T-helper 17 cell (primary cell): Measurements from ENCODE around the gene ZNF48. TPM values are rescaled to one million over a fixed set of nuclear protein-coding genes. Genes with fewer than 3 reads are reported as not detected.

Experiments
- ATAC-seq: fragments of 150-1000 bp; cut with Tn5 transposase; 2 replicates; pipeline ENCODE4 v1.10.0; 2021; ENCODE audit warnings: mild to moderate bottlenecking, moderate library complexity
- DNase-seq, 3 donors: peaks; one replicate each; pipeline versions ENCODE4 v3.0.0 to v3.0.0-alpha.2; 2020 to 2021
- H3K9me3 ChIP-seq: one replicate; pipeline ENCODE4 v1.7.0; 2013; ENCODE audit warnings: low read length, mild to moderate bottlenecking; ENCODE audit not compliant: control insufficient read depth, poor library complexity, severe bottlenecking
- H3K27ac Mint-ChIP-seq: one replicate; pipeline ENCODE4 v1.8.0; 2022; ENCODE audit warnings: mild to moderate bottlenecking, moderate library complexity, mixed read lengths
- H3K27me3 Mint-ChIP-seq: one replicate; pipeline ENCODE4 v1.8.0; 2022; ENCODE audit warnings: mixed read lengths
- H3K36me3 Mint-ChIP-seq: one replicate; pipeline ENCODE4 v1.8.0; 2022; ENCODE audit warnings: low read depth, mixed read lengths
- H3K4me1 Mint-ChIP-seq: one replicate; pipeline ENCODE4 v1.8.0; 2022; ENCODE audit warnings: mild to moderate bottlenecking, mixed read lengths
- H3K4me3 Mint-ChIP-seq: one replicate; pipeline ENCODE4 v1.8.0; 2022; ENCODE audit warnings: mild to moderate bottlenecking, moderate library complexity, mixed read lengths
- total RNA-seq, 4 donors: library from RNA in 2 of 4; stranded (reverse) in 2 of 4; gene quantifications; one replicate each; pipeline ENCODE4 v1.2.3 and lab custom pipeline; 2022 to 2026

Gene ZNF48
- total RNA-seq = 1 to 10 TPM; 6.2 to 6.7 TPM
- 10.3 to 37.1 reads per million in 2 donors for total RNA-seq (lab: John Stamatoyannopoulos, UW)

DNA sequence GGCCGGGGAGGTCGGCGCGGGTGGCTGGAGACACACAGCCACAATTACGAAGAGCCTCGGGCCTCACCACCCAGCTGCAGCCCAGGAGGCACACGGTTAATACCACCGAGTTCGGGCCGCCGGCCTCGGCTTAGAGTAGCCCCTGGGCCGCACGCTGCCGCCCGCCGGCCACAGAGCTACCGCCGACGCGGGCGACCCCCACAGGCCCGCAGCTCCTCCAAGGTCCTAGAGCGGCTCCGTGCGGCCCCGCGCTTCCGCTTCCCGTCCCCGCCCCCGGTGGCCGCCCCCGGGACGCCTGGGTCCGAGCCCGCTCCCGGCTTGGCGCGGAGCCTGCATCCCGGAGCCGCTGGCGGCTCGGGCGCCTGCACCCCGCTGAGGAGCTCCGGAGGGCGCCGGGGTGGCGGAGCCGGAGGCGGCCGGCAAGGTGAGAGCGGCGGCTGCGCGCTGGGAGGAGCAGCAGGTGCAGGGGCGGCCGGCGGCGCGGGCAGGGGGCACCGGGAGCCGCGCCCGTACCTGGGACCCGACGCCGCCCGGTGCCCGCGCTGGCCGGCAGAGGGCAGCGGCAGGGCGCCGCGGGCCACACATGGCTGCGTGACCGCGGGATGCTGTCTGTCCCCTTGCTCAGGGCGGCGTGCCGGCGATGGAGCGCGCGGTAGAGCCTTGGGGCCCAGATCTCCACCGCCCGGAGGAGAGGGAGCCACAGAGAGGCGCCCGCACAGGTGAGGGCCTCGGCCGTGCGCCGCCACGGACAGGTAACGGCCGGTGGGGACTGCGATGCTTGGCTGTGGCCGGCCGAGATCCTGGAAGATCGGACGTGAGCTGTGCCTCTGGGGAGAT lies at the start of gene ZNF48:
TSS of gene ZNF48 (plus strand) at position 266 of the 837 bp plus-strand sequence. CDS start at position 641, 375 bp downstream.
- ATAC-seq (peak; percentile 80), DNase-seq (peak; percentile 33 to 46 (median 45))
- peak within 1 kb of the TSS; percentile 90 for H3K27ac Mint-ChIP-seq
- no peaks in the 10 kb centered on the region for H3K27me3 Mint-ChIP-seq
- peaks cover 26% of the 10 kb centered on the region for H3K4me1 Mint-ChIP-seq
- no peaks in the 10 kb centered on the region for H3K9me3 ChIP-seq
- H3K36me3 Mint-ChIP-seq = peaks cover 3% of the 10 kb centered on the region
- peak within 1 kb of the TSS; percentile 94 for H3K4me3 Mint-ChIP-seq

DNA sequence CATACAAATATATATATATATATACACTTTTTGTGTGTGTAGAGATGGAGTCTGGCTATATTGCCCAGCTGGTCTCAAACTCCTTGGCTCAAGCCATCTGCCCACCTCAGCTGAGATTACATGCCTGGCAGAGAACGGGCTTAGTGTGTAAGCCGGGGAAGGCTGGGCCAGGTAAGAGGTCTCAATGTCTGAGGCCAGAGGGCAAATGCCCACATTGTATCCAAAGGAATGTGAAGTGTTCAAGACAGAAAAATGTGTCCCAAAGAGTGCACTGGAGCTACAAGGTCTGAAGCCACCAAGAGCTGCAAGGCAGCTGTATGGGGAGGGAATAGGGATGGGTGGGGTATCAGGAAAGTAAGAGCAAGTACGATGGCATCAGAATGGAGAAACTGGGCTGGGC lies 48.9 kb upstream of the ZNF48 start:
- Mint-ChIP-seq H3K27ac (no peak overlapping the region), H3K4me1 (peaks cover 3% of the 10 kb centered on the region), H3K27me3 (no peaks in the 10 kb centered on the region), H3K36me3 (no peaks in the 10 kb centered on the region), H3K4me3 (no peak overlapping the region)
- ATAC-seq (no peak), DNase-seq (no peak)
- H3K9me3 ChIP-seq = no peaks in the 10 kb centered on the region

- H3K4me3 Mint-ChIP-seq = no peak overlapping the region
- H3K27me3 Mint-ChIP-seq = no peaks in the 10 kb centered on the region
- peaks cover 5% of the 10 kb centered on the region for H3K4me1 Mint-ChIP-seq
- H3K9me3 ChIP-seq = no peaks in the 10 kb centered on the region
- DNase-seq (no peak), ATAC-seq (no peak)
- no peaks in the 10 kb centered on the region for H3K36me3 Mint-ChIP-seq
- H3K27ac Mint-ChIP-seq = no peak overlapping the region
Measured at GRCh38 chr16:30348113-30348512, 47.1 kb upstream of the ZNF48 start.

DNA sequence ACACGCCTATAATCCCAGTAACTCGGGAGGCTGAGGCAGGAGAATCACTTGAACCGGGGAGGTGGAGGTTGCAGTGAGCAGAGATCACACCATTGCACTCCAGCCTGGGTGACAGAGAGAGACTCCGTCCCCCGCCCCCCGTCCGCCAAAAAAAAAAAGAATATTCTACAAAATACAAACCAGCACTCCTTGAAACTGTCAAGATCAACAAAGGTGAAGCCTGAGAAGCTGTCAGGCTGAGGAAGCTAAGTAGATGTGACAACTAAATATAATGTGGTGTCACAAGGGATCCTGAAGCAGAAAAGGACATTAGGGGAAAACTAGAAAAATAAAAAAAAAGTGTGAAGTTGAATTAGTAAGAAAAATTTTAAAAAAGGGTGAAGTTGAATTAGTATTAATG lies 46.3 kb upstream of the ZNF48 start:
- no peaks in the 10 kb centered on the region for H3K27me3 Mint-ChIP-seq

GRCh38 chr16:30349675-30350074 lies 45.5 kb upstream of the ZNF48 start:
- peaks cover 14% of the 10 kb centered on the region for H3K4me1 Mint-ChIP-seq
- H3K9me3 ChIP-seq = no peaks in the 10 kb centered on the region
- ATAC-seq (no peak), DNase-seq (no peak)
- H3K27ac Mint-ChIP-seq = peak overlapping the region; percentile 84
- no peak overlapping the region for H3K4me3 Mint-ChIP-seq
- H3K27me3 Mint-ChIP-seq = no peaks in the 10 kb centered on the region
- H3K36me3 Mint-ChIP-seq = no peaks in the 10 kb centered on the region

More for the DNA sequence above, 46.3 kb upstream of the ZNF48 start:
- ATAC-seq = no peak
- no peak for DNase-seq
- Mint-ChIP-seq H3K27ac (peak overlapping the region; percentile 84), H3K4me3 (no peak overlapping the region), H3K36me3 (no peaks in the 10 kb centered on the region), H3K4me1 (peaks cover 7% of the 10 kb centered on the region)
- H3K9me3 ChIP-seq = no peaks in the 10 kb centered on the region

DNA sequence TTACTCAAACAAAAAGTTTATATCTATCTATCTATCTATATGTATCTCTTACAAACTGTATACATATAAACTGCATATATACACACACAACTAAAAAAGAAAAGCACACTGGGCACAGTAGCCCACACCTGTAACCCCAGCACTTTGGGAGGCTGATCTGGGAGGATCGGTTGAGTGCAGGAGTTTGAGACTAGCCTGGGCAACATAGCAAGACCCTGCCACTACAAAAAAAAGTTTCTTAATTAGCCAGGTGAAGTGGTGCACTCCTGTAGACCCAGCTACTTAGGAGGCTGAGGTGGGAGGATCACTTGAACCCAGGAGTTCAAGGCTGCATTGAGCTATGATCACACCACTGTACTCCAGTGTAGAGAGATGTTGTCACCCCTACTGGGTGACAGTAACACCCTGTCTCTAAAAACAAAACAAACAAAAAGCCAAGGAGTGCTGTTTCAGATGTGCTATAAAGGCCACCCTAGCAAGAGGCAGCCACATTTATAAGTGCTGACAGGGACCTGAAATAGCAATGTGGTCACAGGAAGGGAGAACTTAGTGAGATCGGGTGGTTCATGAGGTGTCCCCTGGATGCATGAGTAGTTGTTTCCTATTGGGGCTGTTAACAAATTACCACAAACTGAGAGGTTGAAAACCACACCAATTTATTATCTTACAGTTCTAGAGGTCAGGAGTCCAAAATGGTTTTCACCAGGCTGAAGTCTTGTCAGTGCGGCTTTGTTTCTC lies 44.9 kb upstream of the ZNF48 start:
- DNase-seq (no peak), ATAC-seq (no peak)
- peaks cover 16% of the 10 kb centered on the region for H3K4me1 Mint-ChIP-seq
- H3K9me3 ChIP-seq = no peaks in the 10 kb centered on the region
- H3K27me3 Mint-ChIP-seq = no peaks in the 10 kb centered on the region
- no peaks in the 10 kb centered on the region for H3K36me3 Mint-ChIP-seq
- no peak overlapping the region for H3K4me3 Mint-ChIP-seq
- peak overlapping the region; percentile 84 for H3K27ac Mint-ChIP-seq

DNA sequence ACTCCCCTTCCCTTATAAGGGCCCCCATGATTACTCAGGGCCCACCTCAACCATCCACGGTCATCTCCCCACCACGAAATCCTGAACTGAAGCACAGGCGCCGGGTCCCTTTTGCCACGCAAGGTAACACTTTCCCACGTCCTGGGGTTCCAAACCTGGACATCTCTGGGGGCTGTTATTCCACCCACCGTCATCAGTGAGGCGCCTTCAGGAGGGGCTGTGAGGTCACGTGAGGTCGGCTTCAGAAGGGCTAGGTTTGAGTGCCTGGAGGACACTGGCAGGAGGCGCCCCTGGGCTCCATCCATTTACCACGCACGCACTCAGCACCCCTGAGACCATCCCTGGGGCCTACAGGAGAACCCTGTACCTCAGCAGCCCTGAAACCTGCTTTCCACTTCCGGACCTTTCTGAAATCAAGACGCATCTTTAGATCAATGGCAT lies 44.2 kb upstream of the ZNF48 start:
- Mint-ChIP-seq H3K27me3 (no peaks in the 10 kb centered on the region), H3K36me3 (no peaks in the 10 kb centered on the region), H3K4me3 (no peak overlapping the region), H3K27ac (peak overlapping the region; percentile 19), H3K4me1 (peaks cover 22% of the 10 kb centered on the region)
- H3K9me3 ChIP-seq = no peaks in the 10 kb centered on the region
- ATAC-seq (no peak), DNase-seq (no peak)

GRCh38 chr16:30351586-30352419 lies 43.4 kb upstream of the ZNF48 start:
- Mint-ChIP-seq H3K4me3 (no peak overlapping the region), H3K36me3 (no peaks in the 10 kb centered on the region), H3K27ac (peak overlapping the region; percentile 19), H3K4me1 (peaks cover 26% of the 10 kb centered on the region), H3K27me3 (no peaks in the 10 kb centered on the region)
- no peaks in the 10 kb centered on the region for H3K9me3 ChIP-seq
- no peak for ATAC-seq
- DNase-seq = no peak

DNA sequence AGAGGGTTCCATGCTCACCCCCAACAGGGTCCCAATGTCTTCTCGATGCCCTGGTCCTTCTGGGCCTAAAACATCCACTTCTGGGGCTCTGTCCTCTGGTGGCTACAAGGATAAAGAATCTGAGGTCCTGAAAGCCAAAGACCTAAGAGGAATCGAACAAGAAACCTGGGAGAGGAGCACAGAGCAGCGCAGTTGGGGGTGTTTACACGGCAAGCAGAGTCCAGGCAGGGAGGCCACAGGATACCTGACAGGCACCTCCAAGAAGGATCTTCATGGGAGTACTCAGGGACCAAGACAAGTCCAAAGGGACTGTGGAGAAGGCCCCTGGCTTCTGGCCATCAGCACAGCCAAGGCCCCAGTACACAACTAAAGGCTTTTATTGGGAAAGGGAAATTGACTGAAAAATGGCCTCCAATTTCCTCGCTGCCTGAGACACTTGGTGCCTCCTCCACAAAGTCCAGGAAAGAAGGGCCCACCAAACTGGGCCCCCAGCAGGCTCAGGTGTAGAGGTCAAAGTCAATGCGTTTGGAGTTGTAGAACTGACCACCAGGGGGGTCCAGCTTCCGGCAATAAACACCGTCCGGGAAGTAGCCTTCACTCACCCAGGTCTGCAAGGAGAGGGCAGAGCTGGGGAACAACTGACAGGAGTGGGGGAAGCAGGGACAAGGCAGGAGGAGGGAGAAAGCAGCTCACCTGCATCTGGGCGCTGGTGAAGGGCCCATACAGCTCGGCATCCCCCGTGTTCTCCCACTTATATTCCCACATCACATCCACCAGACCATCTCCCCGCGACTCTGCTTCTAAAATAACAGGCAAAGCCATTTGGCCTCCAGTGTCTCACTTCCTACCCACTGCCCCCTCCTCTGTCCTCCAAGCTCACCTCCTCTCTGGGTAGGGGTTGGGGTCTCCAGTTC lies 42.5 kb upstream of the ZNF48 start:
- H3K9me3 ChIP-seq = no peaks in the 10 kb centered on the region
- H3K27me3 Mint-ChIP-seq = no peaks in the 10 kb centered on the region
- no peak for ATAC-seq
- no peak for DNase-seq
- H3K27ac Mint-ChIP-seq = peak overlapping the region; percentile 19
- H3K36me3 Mint-ChIP-seq = no peaks in the 10 kb centered on the region
- peaks cover 31% of the 10 kb centered on the region for H3K4me1 Mint-ChIP-seq
- H3K4me3 Mint-ChIP-seq = no peak overlapping the region

DNA sequence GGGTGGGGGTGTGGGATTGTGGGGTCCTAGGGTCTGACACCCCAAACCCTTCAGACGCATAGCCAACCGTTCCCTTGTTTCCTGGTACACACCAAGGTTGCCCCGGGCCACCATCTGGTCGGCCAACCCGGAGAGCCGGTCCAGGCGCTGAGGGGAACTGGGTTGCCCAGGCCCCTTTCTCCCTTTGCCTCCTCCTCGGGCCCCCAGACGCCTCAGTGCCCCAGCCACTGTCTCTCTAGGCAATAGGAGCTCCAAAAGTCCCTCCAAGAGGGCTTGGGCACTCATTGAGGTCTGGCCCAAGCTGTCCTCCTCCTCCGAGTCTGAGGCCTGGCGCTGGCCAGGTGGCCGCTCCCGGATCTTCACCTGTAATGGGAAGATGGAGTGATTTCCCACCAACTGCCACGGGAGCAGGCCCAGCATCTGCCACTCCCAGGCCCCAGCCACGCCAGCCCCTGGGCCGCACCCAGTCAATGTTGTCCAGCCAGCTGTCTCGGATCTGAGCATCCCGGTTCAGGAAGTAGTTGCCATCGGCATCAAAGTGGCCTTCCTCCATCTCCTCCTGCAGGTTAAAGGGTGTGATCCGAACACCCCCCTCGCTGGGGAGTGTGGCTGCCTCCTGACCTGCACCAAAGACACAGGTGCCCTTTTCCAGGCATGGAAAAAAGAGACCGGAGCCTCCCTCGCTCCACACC lies 41.6 kb upstream of the ZNF48 start:
- Mint-ChIP-seq H3K4me3 (peak overlapping the region; percentile 97), H3K36me3 (no peaks in the 10 kb centered on the region), H3K27me3 (no peaks in the 10 kb centered on the region), H3K27ac (peak overlapping the region; percentile 96), H3K4me1 (peaks cover 31% of the 10 kb centered on the region)
- no peak for DNase-seq
- no peak for ATAC-seq
- no peaks in the 10 kb centered on the region for H3K9me3 ChIP-seq

GRCh38 chr16:30354423-30355143 lies 40.6 kb upstream of the ZNF48 start:
- Mint-ChIP-seq H3K27ac (peak overlapping the region; percentile 96), H3K27me3 (no peaks in the 10 kb centered on the region), H3K36me3 (no peaks in the 10 kb centered on the region), H3K4me1 (peaks cover 30% of the 10 kb centered on the region), H3K4me3 (peak overlapping the region; percentile 97)
- no peaks in the 10 kb centered on the region for H3K9me3 ChIP-seq
- DNase-seq (no peak), ATAC-seq (peak; percentile 42)
